ENCODE data around the gene LMO7.

The LMO7 gene

DNA sequence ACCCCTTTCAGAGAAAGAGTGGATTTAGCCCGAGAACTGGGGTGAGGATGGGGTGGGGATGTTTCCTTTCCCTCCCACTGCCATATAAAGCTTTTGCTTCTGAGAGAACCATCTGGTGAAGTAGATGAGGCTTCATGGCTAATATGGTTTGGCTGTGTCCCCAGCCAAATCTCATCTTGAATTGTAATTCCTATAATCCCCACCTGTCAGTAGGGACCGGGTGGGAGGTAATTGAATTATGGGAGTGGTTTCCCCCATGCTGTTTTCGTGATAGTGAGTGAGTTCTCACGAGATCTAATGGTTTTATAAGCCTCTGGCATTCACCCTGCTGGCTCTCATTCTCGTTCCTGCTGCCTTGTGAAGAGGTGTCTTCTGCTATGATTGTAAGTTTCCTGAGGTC is 270.9 kb downstream of the LMO7 start:
- DNase-seq, result no peak

DNA sequence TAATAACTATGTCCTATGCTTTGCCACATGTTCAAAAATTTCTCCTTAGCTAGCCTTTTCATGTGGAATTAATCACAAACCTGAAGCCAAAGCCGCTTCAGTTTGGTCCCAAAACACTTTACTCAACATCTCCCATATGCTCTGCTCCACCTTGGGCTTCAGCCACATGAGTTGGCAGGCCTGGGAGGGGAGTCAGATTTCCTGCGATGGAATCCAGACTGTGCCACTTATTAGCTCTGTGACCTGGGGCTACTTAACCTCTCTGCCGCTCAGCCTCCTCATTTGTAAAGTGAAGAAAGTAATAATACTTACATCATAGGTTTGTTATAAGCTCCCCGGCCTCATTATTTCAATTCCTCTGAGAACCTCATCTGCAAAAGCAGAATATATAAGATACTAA is 272.0 kb downstream of the LMO7 start:
- DNase-seq, result no peak

Data from CD4-positive, alpha-beta T cell treated with Interleukin-10 for 1 hour (primary cell).